Left ventricle myocardium inferior (tissue), 1 donor: Measurements from ENCODE around the gene SIRPB1. TPM values are rescaled to one million over a fixed set of nuclear protein-coding genes. Genes with fewer than 3 reads are reported as not detected.
"Not testable (repeated sequence)": the region's sequence is repeated elsewhere in the genome, so short reads cannot be mapped to it uniquely, and the experiment has no call there.

Source experiments
- DNase-seq: peaks from one replicate; pipeline ENCODE4 v3.0.0-alpha.2; 2020
- H3K27ac ChIP-seq: fragments of 200-600 bp; replicated peaks from 2 replicates; pipeline ENCODE4 v1.8.0; 2021
- H3K27me3 ChIP-seq: fragments of 200-600 bp; 2 replicates; pipeline ENCODE4 v1.8.0; 2021; ENCODE audit warnings: low read depth
- H3K36me3 ChIP-seq: fragments of 200-600 bp; 2 replicates; pipeline ENCODE4 v1.8.0; 2021
- H3K4me1 ChIP-seq: fragments of 200-600 bp; 2 replicates; pipeline ENCODE4 v1.8.0; 2021
- H3K4me3 ChIP-seq: fragments of 200-600 bp; 2 replicates; pipeline ENCODE4 v1.8.0; 2021; ENCODE audit warnings: mild to moderate bottlenecking, moderate library complexity
- H3K9me3 ChIP-seq: fragments of 200-600 bp; replicated peaks from 2 replicates; pipeline ENCODE4 v1.8.0; 2021
- intact Hi-C: fragments of 100-400 bp; cut with micrococcal nuclease; formaldehyde crosslinking; loops from one replicate; pipeline ENCODE4 v1.11.0; 2022
- total RNA-seq: library from RNA; stranded (reverse); fragmentation: NEBNext Ultra II Directional; extraction: Animal tissue kit (Norgen Biotek cat#: 25700); gene quantifications from one replicate; pipeline ENCODE4 v1.2.1, GENCODE V29; 2021
- TF ChIP-seq, protein P1 (sequence below): fragments of 200-600 bp; IDR thresholded peaks from 2 replicates; pipeline ENCODE4 v1.8.0; 2021; ENCODE audit warnings: antibody characterized with exemption, mild to moderate bottlenecking, borderline replicate concordance
- donor health status: DM: no; HTN: yes; CAD: no; lungs with severe emphysema.

SIRPB1 gene
- total RNA-seq, 1 donor from 2014 or later = 0.27 TPM

DNA sequence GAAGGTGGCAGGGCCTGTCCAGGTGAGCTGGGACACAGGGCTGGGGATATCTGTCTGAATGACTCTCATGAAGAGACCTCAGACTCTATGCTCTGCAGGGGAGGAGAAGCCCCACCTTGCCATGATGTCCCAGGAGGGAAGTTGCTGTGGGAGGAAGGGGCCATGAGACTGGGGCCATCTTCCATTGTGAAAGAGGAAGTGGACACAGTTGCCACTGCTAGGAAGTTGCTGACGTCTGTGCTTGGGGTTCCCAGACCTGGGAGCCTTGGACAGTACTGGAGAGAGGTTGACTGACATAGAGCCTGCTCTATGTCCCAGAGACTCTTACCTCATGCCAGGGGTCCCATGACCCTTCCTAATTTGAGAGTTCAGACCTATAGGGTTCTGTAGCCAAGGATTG is 24.5 kb downstream of the SIRPB1 start:
- TF ChIP-seq, protein P1, sequence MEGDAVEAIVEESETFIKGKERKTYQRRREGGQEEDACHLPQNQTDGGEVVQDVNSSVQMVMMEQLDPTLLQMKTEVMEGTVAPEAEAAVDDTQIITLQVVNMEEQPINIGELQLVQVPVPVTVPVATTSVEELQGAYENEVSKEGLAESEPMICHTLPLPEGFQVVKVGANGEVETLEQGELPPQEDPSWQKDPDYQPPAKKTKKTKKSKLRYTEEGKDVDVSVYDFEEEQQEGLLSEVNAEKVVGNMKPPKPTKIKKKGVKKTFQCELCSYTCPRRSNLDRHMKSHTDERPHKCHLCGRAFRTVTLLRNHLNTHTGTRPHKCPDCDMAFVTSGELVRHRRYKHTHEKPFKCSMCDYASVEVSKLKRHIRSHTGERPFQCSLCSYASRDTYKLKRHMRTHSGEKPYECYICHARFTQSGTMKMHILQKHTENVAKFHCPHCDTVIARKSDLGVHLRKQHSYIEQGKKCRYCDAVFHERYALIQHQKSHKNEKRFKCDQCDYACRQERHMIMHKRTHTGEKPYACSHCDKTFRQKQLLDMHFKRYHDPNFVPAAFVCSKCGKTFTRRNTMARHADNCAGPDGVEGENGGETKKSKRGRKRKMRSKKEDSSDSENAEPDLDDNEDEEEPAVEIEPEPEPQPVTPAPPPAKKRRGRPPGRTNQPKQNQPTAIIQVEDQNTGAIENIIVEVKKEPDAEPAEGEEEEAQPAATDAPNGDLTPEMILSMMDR = no peak
- no peaks in the 10 kb centered on the region for H3K9me3 ChIP-seq
- DNase-seq = no peak
- intact Hi-C loops = no loop called here
- H3K4me3 ChIP-seq = no peak overlapping the region
- H3K27ac ChIP-seq = no peak overlapping the region
- no peaks in the 10 kb centered on the region for H3K27me3 ChIP-seq
- no peaks in the 10 kb centered on the region for H3K36me3 ChIP-seq
- no peaks in the 10 kb centered on the region for H3K4me1 ChIP-seq

DNA sequence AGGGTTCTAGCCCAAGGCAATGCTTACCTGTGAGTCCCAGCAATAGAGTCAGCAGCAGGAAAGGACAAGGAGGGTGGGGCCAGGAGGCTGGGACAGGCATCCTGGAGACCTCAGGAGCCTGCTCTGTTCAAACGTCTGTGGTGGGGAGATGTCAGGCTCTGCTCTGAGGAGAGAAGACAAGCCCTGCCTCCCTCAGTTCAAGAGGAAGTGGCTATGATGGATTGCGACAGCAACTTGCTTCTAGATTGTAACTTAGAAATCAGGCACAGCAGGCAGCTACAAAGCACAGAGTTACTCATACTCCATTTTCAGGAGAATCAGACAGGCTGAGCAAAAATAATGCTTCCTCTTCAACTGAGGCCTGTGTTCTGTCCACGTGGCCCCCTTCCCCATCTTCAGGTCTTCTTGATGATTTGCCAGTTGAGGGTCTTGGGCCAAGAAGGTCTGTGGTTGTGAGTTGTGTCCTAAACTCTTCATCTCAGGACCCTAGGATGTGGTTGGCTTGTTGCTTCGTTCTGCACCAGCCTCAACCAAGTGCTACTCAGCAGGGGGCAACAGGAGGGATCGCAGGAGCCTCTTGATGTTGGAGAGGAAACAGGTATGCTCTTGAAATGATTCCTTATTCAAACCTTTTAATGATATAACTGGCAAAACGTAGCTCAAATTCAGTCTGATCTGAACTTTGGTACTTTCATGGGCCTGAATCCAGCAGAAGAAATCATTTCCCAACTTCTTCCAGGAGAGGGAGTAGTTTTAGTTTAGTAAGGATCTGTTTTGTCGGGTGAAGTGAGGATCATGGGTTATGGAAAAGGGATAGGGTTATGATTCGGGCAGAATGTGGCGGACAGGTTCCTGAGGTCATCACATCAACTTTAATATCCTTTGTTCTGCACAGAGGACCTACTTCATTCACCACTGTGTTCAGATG is 31.0 kb downstream of the SIRPB1 start:
- H3K4me1 ChIP-seq = no peaks in the 10 kb centered on the region
- no peak overlapping the region for H3K27ac ChIP-seq
- H3K27me3 ChIP-seq = no peaks in the 10 kb centered on the region
- H3K36me3 ChIP-seq = no peaks in the 10 kb centered on the region
- intact Hi-C loops = no loop called here
- no peak for DNase-seq
- TF ChIP-seq, protein P1 = no peak
- no peaks in the 10 kb centered on the region for H3K9me3 ChIP-seq
- H3K4me3 ChIP-seq = no peak overlapping the region

DNA sequence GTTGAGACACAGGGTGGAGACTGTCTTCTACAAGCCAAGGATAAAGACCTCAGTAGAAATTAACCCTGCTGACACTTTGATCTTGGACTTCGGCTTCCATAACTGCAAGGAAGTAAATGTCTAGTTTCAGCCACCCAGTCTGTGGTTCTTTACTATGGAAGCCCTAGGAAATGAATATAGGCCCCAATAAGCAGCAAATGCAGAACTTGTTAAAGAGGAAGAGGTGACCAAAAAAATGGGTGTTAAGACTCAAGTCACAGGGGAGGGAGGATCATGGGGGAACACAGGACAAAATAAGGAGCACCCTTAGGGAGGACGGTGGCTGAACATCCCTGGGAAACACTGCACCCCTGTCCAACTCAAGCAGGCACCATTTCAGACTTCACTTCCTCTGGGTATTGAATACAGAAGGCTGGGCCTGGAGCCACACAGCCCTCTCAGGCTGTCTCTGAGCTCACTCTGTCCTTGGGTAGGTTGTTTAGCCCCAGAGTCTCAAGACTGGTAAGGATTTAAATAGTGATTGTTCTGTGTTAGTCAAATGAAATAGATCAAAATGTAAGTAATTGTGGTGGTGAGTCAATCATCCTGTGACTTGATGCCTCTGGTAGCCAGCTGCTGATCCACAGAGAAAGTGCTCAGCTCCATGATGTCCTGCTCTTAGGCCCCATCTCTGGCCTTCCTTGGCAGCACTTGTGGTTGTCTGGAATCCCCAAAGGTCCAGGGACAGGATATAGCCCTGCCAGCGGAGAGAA is 31.9 kb downstream of the SIRPB1 start:
- TF ChIP-seq, protein P1 = no peak
- H3K4me3 ChIP-seq = no peak overlapping the region
- intact Hi-C loops = no loop called here
- H3K36me3 ChIP-seq = no peaks in the 10 kb centered on the region
- H3K4me1 ChIP-seq = no peaks in the 10 kb centered on the region
- H3K27me3 ChIP-seq = no peaks in the 10 kb centered on the region
- H3K27ac ChIP-seq = no peak overlapping the region
- DNase-seq = no peak
- no peaks in the 10 kb centered on the region for H3K9me3 ChIP-seq

DNA sequence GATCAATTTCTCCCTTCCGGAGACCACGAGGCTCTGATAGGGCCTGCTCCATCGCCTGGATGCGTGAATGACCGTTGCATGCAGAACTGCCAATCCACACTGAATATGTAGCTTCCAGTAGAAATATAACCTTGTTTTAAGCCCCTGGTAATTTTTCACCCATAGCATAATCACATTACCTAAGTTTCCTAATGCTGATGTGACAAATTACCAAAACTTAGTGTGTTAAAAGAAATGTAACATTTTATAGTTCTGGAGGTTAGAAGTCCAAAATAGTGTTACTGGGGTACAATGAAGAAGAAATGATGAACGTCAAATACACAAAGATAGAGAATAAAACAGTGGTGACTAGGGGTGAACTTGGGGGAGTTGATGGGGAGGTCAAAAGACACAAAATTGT is 40.3 kb downstream of the SIRPB1 start:
- Histone ChIP-seq H3K27ac (no peak overlapping the region), H3K36me3 (no peaks in the 10 kb centered on the region), H3K4me3 (no peak overlapping the region), H3K27me3 (peaks cover 12% of the 10 kb centered on the region), H3K4me1 (no peaks in the 10 kb centered on the region), H3K9me3 (no peaks in the 10 kb centered on the region)
- intact Hi-C loops = no loop called here
- TF ChIP-seq, protein P1 = no peak
- DNase-seq = no peak

DNA sequence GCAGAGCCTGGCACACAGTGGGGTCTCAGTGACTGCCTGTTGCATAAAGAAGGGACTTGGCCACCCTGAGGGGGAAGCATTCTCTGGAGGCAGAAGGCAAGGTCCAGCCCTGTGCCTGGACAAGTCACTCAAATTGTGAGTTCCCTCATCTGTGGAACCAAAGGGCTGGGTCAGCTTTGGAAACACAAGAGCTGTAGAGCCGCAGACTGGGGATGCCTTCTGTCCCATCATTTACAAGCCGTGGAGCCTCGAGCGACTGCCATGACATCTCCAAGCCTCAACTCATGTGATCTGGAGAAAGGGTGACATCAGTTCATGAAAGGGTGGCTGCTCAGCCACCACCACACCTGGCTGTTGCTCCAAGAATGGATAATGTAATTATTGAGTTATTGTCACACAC is 41.9 kb downstream of the SIRPB1 start:
- intact Hi-C loops = no loop called here
- DNase-seq = no peak
- TF ChIP-seq, protein P1 = no peak

DNA sequence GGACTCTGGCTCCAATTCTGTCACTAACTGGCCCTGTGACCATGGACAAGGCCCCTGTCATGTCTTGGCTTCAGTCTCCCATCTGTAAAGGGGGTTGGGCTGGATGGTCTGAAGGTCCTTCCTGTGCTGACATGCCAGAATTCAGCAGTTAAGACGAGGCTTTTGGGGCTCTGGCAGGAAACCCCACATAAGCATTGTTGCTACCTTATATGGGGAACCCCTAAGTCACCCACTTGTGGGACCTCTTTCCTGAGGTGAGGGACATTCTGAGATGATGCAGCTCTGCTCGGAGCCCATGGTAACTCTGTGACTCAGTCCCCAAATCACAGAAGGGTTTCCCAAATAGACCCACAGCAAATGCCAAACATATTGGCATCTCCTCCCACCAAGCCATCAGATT is 42.5 kb downstream of the SIRPB1 start:
- H3K4me3 ChIP-seq, intact Hi-C loops, H3K9me3 ChIP-seq, H3K36me3 ChIP-seq, H3K27ac ChIP-seq, DNase-seq, H3K4me1 ChIP-seq: not testable (repeated sequence)
- peaks cover 12% of the 10 kb centered on the region for H3K27me3 ChIP-seq

More for the DNA sequence above, 41.9 kb downstream of the SIRPB1 start:
- Histone ChIP-seq H3K4me1 (no peaks in the 10 kb centered on the region), H3K27me3 (peaks cover 12% of the 10 kb centered on the region), H3K27ac (no peak overlapping the region), H3K4me3 (no peak overlapping the region), H3K9me3 (no peaks in the 10 kb centered on the region), H3K36me3 (no peaks in the 10 kb centered on the region)
